Measurements from ENCODE around the gene NR2E1.

Gene NR2E1

DNA sequence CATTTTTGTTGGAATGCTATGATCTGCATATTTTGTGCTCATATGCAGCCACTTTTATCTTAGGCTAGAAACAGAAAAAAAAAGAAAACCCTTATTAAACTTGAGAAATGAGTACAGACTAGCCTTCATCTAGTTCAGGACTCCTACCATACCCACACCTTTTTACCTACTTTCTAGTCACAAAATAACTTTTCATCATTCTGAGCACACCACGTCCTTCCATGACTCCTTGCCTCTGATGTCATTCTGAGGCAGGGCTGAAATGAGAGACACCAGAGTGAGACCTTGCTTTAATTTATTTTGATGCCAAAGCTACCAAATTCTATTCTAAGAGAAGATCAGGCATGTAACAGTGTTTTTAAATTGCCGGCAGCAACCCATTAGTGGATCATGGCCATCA, 56.2 kb downstream of the NR2E1 start:
- Histone ChIP-seq H3K36me3 (ENCODE audit: insufficient read depth, low read length) (peaks cover 19% of the 10 kb centered on the region), H3K4me1 (ENCODE audit: insufficient read depth, low read length) (no peaks in the 10 kb centered on the region), H2AFZ (ENCODE audit: low read depth, low read length) (no peak overlapping the region), H3K27me3 (ENCODE audit: insufficient read depth, low read length) (no peaks in the 10 kb centered on the region), H3K4me3 (ENCODE audit: low read length) (no peak overlapping the region), H3K9me3 (ENCODE audit: low read length) (peaks cover 2% of the 10 kb centered on the region)

DNA sequence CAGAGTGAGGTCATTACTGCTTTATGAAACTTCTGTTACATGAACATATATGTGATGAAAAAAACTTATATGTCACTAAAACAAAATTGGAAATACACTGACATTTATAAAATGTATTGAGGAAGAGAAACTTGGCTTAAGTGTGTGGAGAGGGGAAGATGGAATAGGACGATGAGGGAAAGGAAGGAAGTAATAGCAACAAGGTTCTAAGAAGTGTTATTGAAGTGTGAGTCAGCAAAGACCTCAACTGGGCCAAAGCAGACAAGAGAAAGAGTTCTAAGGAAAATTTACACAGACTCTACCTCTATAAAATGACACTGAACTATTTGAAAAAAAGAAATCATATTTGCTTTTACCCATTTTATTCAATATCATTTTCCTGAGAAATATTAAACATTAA, 56.7 kb downstream of the NR2E1 start:
- Histone ChIP-seq H3K9me3 (ENCODE audit: low read length) (peaks cover 2% of the 10 kb centered on the region), H3K36me3 (ENCODE audit: insufficient read depth, low read length) (peaks cover 19% of the 10 kb centered on the region), H3K27me3 (ENCODE audit: insufficient read depth, low read length) (no peaks in the 10 kb centered on the region), H2AFZ (ENCODE audit: low read depth, low read length) (no peak overlapping the region), H3K4me1 (ENCODE audit: insufficient read depth, low read length) (no peaks in the 10 kb centered on the region), H3K4me3 (ENCODE audit: low read length) (no peak overlapping the region)

DNA sequence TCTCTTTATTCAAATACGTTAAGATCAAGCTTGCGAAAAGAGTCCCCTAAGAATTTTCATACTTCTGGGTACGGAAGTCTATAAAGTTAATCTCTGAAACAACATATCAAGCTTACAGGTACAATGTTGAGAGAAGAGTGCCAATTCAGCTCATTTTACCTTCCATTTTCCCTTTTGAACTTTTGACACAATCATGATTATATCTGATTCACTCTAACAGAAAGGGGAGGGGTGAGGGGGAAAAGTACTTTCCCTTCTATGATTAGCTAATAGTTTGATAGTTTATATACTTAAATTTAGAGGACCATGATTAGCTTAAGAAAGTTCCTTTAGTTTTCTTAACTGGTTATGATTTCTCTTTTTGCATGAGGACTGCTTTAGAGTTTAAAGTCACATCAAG, 61.5 kb downstream of the NR2E1 start:
- no peaks in the 10 kb centered on the region for H3K9me3 ChIP-seq (ENCODE audit: low read length)
- no peak overlapping the region for H3K4me3 ChIP-seq (ENCODE audit: low read length)
- H3K27me3 ChIP-seq (ENCODE audit: insufficient read depth, low read length) = no peaks in the 10 kb centered on the region
- no peaks in the 10 kb centered on the region for H3K36me3 ChIP-seq (ENCODE audit: insufficient read depth, low read length)
- H2AFZ ChIP-seq (ENCODE audit: low read depth, low read length) = no peak overlapping the region
- H3K4me1 ChIP-seq (ENCODE audit: insufficient read depth, low read length) = no peaks in the 10 kb centered on the region

DNA sequence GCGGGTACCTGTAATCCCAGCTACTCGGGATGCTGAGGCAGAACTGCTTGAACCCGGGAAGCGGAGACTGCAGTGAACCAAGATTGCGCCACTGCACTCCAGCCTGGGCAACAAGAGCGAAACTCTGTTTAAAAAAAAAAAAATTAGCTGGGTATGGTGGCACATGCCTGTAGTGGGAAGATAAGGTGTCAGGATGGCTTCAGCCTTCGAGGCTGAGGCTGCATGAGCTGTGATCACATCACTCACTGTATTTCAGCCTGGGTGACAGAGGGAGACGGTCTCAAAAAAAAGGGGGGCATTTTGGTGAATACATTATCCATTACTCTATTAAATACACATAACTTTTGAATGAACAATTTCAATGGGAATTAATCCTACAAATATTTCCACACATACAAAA, 62.6 kb downstream of the NR2E1 start:
- H3K9me3 ChIP-seq (ENCODE audit: low read length) = no peaks in the 10 kb centered on the region
- no peaks in the 10 kb centered on the region for H3K36me3 ChIP-seq (ENCODE audit: insufficient read depth, low read length)
- H3K4me1 ChIP-seq (ENCODE audit: insufficient read depth, low read length) = no peaks in the 10 kb centered on the region
- H2AFZ ChIP-seq (ENCODE audit: low read depth, low read length) = no peak overlapping the region
- no peaks in the 10 kb centered on the region for H3K27me3 ChIP-seq (ENCODE audit: insufficient read depth, low read length)
- no peak overlapping the region for H3K4me3 ChIP-seq (ENCODE audit: low read length)

DNA sequence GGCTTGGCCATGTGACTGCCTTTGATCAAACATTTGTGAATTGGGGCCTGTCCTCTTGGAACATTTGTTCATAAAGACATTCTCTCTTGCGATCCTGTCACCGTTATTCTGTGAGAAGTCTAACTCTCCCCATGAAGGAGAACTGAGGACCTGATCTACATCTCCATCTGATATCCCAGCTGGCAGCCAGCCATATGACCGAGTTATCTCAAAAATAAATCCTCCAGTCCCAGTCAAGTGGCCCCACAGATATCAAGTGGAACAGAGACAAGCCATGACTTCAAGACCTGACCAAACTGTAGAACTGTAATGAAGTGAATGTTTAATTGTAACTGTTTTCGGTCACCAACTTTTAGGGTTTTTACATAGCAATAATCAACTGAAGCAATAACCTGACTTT, 69.3 kb downstream of the NR2E1 start:
- H3K4me3 ChIP-seq (ENCODE audit: low read length) = no peak overlapping the region
- H3K27me3 ChIP-seq (ENCODE audit: insufficient read depth, low read length) = no peaks in the 10 kb centered on the region
- no peaks in the 10 kb centered on the region for H3K9me3 ChIP-seq (ENCODE audit: low read length)
- peaks cover 3% of the 10 kb centered on the region for H3K36me3 ChIP-seq (ENCODE audit: insufficient read depth, low read length)
- H3K4me1 ChIP-seq (ENCODE audit: insufficient read depth, low read length) = no peaks in the 10 kb centered on the region
- no peak overlapping the region for H2AFZ ChIP-seq (ENCODE audit: low read depth, low read length)

DNA sequence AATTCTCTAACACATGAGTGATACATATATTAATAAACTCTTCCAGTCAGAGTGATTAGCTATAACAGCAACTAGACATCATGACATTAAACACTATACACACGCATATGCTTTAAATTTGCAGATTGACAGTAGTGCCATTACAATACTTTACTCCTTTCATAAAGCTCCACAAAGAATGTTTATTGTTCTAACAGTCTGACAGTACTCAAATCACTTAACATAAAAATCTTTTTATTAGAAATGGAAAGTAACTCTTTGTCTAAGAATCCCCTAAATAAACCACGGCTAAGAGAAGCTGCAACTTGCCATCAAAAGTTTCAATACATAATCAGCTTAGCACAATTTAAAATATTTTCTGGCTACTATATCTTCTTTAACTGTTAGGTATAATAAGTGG, 71.0 kb downstream of the NR2E1 start:
- Histone ChIP-seq H3K4me1 (ENCODE audit: insufficient read depth, low read length) (no peaks in the 10 kb centered on the region), H3K4me3 (ENCODE audit: low read length) (no peak overlapping the region), H3K9me3 (ENCODE audit: low read length) (peaks cover 2% of the 10 kb centered on the region), H3K36me3 (ENCODE audit: insufficient read depth, low read length) (peaks cover 3% of the 10 kb centered on the region), H2AFZ (ENCODE audit: low read depth, low read length) (no peak overlapping the region), H3K27me3 (ENCODE audit: insufficient read depth, low read length) (no peaks in the 10 kb centered on the region)

DNA sequence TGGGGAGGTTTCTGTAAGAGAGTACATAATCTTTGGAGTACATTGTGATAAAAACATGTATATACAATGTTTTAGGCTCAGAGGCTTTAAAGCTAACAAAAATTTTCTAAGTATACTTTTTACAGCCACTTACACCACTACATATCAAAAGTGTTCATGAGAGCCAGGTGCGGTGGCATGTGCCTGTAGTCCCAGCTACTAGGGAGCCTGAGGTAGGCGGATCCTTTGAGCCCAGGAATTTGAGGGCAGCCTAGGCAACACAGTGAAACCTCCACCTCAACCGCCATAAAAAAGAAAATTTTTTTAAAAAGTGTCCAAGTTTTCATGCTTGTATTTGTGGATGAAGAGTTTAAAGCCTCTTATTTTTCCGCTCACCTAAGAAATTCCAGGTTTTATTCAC, 72.5 kb downstream of the NR2E1 start:
- Histone ChIP-seq H3K4me3 (ENCODE audit: low read length) (no peak overlapping the region), H2AFZ (ENCODE audit: low read depth, low read length) (no peak overlapping the region), H3K36me3 (ENCODE audit: insufficient read depth, low read length) (peaks cover 3% of the 10 kb centered on the region), H3K27me3 (ENCODE audit: insufficient read depth, low read length) (no peaks in the 10 kb centered on the region), H3K9me3 (ENCODE audit: low read length) (peaks cover 5% of the 10 kb centered on the region), H3K4me1 (ENCODE audit: insufficient read depth, low read length) (no peaks in the 10 kb centered on the region)

All from neuron (in vitro differentiated cells).